ENCODE results near the gene ZNF628. TPM values are rescaled to one million over a fixed set of nuclear protein-coding genes. Genes with fewer than 3 reads are reported as not detected.
A peak's percentile ranks its signal among the peaks of the same experiment; 100 is the strongest.

The ZNF628 gene
- total and polyA plus RNA-seq, 7 donors: 1.4 to 15.0 (median 2.5) TPM

DNA sequence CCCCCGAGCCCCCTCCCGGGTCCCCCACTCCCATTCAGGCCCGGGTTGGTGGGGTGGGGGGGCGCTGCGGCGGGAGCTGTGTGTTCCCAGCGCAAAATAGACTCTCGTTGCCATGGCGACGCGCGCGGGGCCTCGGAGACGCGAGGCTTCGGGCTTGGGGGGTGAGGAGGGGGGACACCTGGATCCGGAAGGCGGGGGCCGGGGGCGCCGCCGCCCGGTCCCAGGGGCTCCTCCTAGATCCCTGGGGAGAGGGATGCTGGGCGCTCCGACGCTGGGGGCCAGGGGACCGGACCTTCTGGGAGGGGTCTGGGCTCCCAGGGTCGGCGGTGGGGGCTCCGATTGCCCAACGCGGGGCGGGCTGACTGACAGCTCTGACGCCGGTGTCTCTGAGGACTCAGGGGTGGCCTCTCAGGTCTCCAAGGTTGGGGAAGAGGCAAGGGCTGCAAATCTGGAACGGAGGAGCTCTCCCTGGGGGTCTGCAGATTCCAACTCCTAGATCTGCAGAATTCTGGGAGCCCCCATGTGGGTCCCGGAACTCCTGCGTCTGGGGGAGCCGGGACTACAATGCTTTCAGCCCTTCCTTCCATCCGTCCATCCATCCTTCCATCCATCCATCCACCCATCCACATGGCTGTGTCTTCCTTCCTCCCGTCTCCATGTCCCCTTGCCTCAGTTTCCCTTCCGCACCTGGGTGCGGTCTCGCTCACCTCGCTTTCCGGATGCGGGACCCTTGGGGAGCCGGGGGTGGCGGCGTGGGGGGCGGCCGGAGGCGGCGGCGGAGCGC lies 24.3 kb upstream of the ZNF628 start:
- H3K9me3 ChIP-seq: no peaks in the 10 kb centered on the region
- peaks cover 26 to 36% (median 31%) of the 10 kb centered on the region in 3 donors for H3K27me3 ChIP-seq
- no peak overlapping the region for H3K27ac ChIP-seq
- H3K4me3 ChIP-seq: peak overlapping the region in 3 of 4 donors; percentile 1 to 36 (median 18)
- DNase-seq: no peak
- WGBS, 2 donors: 4 to 24% methylated on average over 57 of the region's 57 CpGs
- peaks cover 0 to 23% (median 22%) of the 10 kb centered on the region in 4 donors for H3K4me1 ChIP-seq
- peaks cover 0 to 28% (median 0%) of the 10 kb centered on the region in 4 donors for H3K36me3 ChIP-seq
- intact Hi-C loops (cut with DNase I): no loop called here
- TF ChIP-seq POLR2AphosphoS5 (IDR thresholded peaks at IDR 0.05): peak in 1 of 4 donors; percentile 18
- TF ChIP-seq POLR2A (IDR thresholded peaks at IDR 0.05): no peak

GRCh38 chr19:55452749-55453346 lies 23.6 kb upstream of the ZNF628 start:
- no peaks in the 10 kb centered on the region for H3K9me3 ChIP-seq
- DNase-seq: peak; percentile 88
- no peak overlapping the region for H3K27ac ChIP-seq
- peak overlapping the region in 3 of 4 donors; percentile 1 to 36 (median 18) for H3K4me3 ChIP-seq
- peaks cover 0 to 23% (median 22%) of the 10 kb centered on the region in 4 donors for H3K4me1 ChIP-seq
- intact Hi-C loops (cut with DNase I): no loop called here
- H3K27me3 ChIP-seq: peaks cover 26 to 36% (median 31%) of the 10 kb centered on the region in 3 donors
- peaks cover 0 to 28% (median 0%) of the 10 kb centered on the region in 4 donors for H3K36me3 ChIP-seq
- TF ChIP-seq EP300 (IDR thresholded peaks at IDR 0.05): no peak
- TF ChIP-seq, protein P1, sequence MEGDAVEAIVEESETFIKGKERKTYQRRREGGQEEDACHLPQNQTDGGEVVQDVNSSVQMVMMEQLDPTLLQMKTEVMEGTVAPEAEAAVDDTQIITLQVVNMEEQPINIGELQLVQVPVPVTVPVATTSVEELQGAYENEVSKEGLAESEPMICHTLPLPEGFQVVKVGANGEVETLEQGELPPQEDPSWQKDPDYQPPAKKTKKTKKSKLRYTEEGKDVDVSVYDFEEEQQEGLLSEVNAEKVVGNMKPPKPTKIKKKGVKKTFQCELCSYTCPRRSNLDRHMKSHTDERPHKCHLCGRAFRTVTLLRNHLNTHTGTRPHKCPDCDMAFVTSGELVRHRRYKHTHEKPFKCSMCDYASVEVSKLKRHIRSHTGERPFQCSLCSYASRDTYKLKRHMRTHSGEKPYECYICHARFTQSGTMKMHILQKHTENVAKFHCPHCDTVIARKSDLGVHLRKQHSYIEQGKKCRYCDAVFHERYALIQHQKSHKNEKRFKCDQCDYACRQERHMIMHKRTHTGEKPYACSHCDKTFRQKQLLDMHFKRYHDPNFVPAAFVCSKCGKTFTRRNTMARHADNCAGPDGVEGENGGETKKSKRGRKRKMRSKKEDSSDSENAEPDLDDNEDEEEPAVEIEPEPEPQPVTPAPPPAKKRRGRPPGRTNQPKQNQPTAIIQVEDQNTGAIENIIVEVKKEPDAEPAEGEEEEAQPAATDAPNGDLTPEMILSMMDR (IDR thresholded peaks at IDR 0.05): no peak
- no peak for TF ChIP-seq POLR2AphosphoS5 (IDR thresholded peaks at IDR 0.05)
- no peak for TF ChIP-seq POLR2A (IDR thresholded peaks at IDR 0.05)
- 22 to 71% methylated on average over 34 of the region's 34 CpGs for WGBS, 2 donors

- Histone ChIP-seq H3K4me3 (no peak overlapping the region), H3K27me3 (peaks cover 26 to 36% (median 31%) of the 10 kb centered on the region in 3 donors), H3K9me3 (no peaks in the 10 kb centered on the region), H3K4me1 (peaks cover 0 to 23% (median 22%) of the 10 kb centered on the region in 4 donors), H3K27ac (no peak overlapping the region), H3K36me3 (peaks cover 0 to 28% (median 0%) of the 10 kb centered on the region in 4 donors)
- WGBS, 2 donors: 85 to 92% methylated on average over 12 of the region's 12 CpGs
- TF ChIP-seq POLR2AphosphoS5 (IDR thresholded peaks at IDR 0.05) (no peak), POLR2A (IDR thresholded peaks at IDR 0.05) (no peak), EP300 (IDR thresholded peaks at IDR 0.05) (no peak)
- TF ChIP-seq, protein P1 (IDR thresholded peaks at IDR 0.05): no peak
- no peak for DNase-seq
- intact Hi-C loops (cut with DNase I): no loop called here
Observed at GRCh38 chr19:55453511-55454260, 22.7 kb upstream of the ZNF628 start.

DNA sequence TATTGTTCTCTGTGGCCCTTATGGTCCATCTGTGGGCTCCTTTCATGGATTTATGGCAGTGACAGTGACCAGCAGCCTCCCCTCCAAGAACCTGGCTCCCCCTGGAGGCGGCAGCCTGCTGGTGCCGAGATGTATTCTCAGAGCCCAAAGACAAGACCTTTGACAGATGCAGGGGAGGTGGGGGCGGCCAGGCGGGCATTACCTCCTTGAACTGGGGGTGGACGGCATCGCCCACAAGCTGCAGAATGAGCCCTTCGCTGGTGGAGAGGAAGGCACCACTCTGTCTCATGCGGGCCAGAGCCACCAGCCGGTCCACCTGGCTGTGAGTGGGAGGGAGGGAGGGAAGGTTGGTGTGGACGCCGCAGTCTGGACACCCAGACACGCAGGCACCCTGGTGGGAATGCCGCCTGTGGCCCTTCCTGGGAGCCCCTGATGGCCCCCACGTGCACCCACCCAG lies 21.6 kb upstream of the ZNF628 start:
- 79 to 80% methylated on average over 14 of the region's 14 CpGs for WGBS, 2 donors
- H3K36me3 ChIP-seq: peaks cover 0 to 28% (median 0%) of the 10 kb centered on the region in 4 donors
- H3K27ac ChIP-seq: no peak overlapping the region
- H3K27me3 ChIP-seq: peaks cover 18 to 28% (median 22%) of the 10 kb centered on the region in 3 donors
- intact Hi-C loops (cut with DNase I): no loop called here
- DNase-seq: no peak
- H3K9me3 ChIP-seq: no peaks in the 10 kb centered on the region
- H3K4me3 ChIP-seq: no peak overlapping the region
- H3K4me1 ChIP-seq: peaks cover 0 to 32% (median 29%) of the 10 kb centered on the region in 4 donors
- TF ChIP-seq EP300 (IDR thresholded peaks at IDR 0.05): no peak
- TF ChIP-seq, protein P1 (IDR thresholded peaks at IDR 0.05): peak; percentile 13 to 56 (median 38)
